CD4-positive, alpha-beta T cell (primary cell): ENCODE measurements around the gene TBC1D14. TPM values are rescaled to one million over a fixed set of nuclear protein-coding genes. Genes with fewer than 3 reads are reported as not detected.

Source experiments
- ATAC-seq: fragments of 200-7000 bp; cut with Tn5 transposase; one replicate; pipeline ENCODE4 v1.10.0; 2022; ENCODE audit warnings: mild to moderate bottlenecking; ENCODE audit not compliant: poor library complexity
- CTCF ChIA-PET: fragments of 350-600 bp; sonication (Branson Sonifier 250); formaldehyde crosslinking; loops from one replicate; lab custom pipeline; 2021; ENCODE audit warnings: antibody characterized with exemption, inconsistent platforms; lab: Charles Lee
- POLR2A ChIA-PET: fragments of 350-600 bp; sonication (Branson Sonifier 250); formaldehyde crosslinking; loops from one replicate; lab custom pipeline; 2021; ENCODE audit warnings: antibody characterized with exemption, inconsistent platforms; lab: Charles Lee
- DNase-seq, 14 experiments: peaks; one replicate each; pipeline ENCODE4 v3.0.0-alpha.2; 2013 to 2020; ENCODE audit warnings: mixed read lengths in 2 of 14
- H3K27ac ChIP-seq, 2 donors: one replicate each; pipeline versions ENCODE4 v1.5.1 to v1.7.0; 2013; ENCODE audit warnings: low read length in 2 of 2, low read depth in 1 of 2, mild to moderate bottlenecking in 1 of 2
- H3K27me3 ChIP-seq, 2 experiments: 1 replicate in 1 of 2; 2 replicates in 1 of 2; pipeline versions ENCODE4 v1.6.1 to v1.7.0; 2013; ENCODE audit warnings: low read length in 2 of 2, control low read depth in 1 of 2, mild to moderate bottlenecking in 1 of 2, moderate library complexity in 1 of 2; ENCODE audit not compliant: insufficient read depth in 2 of 2, control insufficient read depth in 1 of 2
- H3K36me3 ChIP-seq: one replicate; pipeline ENCODE4 v1.6.1; 2013; ENCODE audit warnings: low read length, control low read depth; ENCODE audit not compliant: insufficient read depth
- H3K4me1 ChIP-seq: one replicate; pipeline ENCODE4 v1.6.1; 2013; ENCODE audit warnings: low read length, control low read depth; ENCODE audit not compliant: insufficient read depth
- H3K4me3 ChIP-seq: one replicate; pipeline ENCODE4 v1.5.1; 2013; ENCODE audit warnings: mild to moderate bottlenecking, low read length, moderate library complexity
- H3K9me3 ChIP-seq, 2 experiments: 1 replicate in 1 of 2; 2 replicates in 1 of 2; pipeline versions ENCODE4 v1.6.1 to v1.7.0; 2013; ENCODE audit warnings: low read length in 2 of 2, mild to moderate bottlenecking in 2 of 2, control low read depth in 1 of 2, moderate library complexity in 1 of 2; ENCODE audit not compliant: control insufficient read depth in 1 of 2, insufficient read depth in 1 of 2
- H3K27ac Mint-ChIP-seq: one replicate; pipeline ENCODE4 v1.8.0; 2020; ENCODE audit warnings: mixed read lengths
- H3K27me3 Mint-ChIP-seq: one replicate; pipeline ENCODE4 v1.8.0; 2021; ENCODE audit warnings: mixed read lengths
- H3K36me3 Mint-ChIP-seq: one replicate; pipeline ENCODE4 v1.8.0; 2021; ENCODE audit warnings: low read depth, mixed read lengths
- H3K4me1 Mint-ChIP-seq: one replicate; pipeline ENCODE4 v1.8.0; 2021; ENCODE audit warnings: low read depth, mixed read lengths
- H3K4me3 Mint-ChIP-seq: one replicate; pipeline ENCODE4 v1.8.0; 2020; ENCODE audit warnings: mild to moderate bottlenecking, mixed read lengths
- H3K9me3 Mint-ChIP-seq: one replicate; pipeline ENCODE4 v1.8.0; 2020; ENCODE audit warnings: mixed read lengths
- CTCF ChIP-seq: fragments of 200-600 bp; IDR thresholded peaks from one replicate; pipeline ENCODE4 v1.8.0; 2022; ENCODE audit warnings: antibody characterized with exemption, mild to moderate bottlenecking
- intact Hi-C, 2 experiments: fragments of 100-400 bp; cut with DNase I in 1 of 2; cut with micrococcal nuclease in 1 of 2; formaldehyde crosslinking; loops; one replicate each; pipeline versions ENCODE4 v1.15.1 to v1.9.0; 2023 to 2025; cut with DNase I, micrococcal nuclease
- total RNA-seq, 174 experiments: library from RNA in 2 of 174; stranded (reverse) in 2 of 174; gene quantifications; one replicate each; pipeline ENCODE4 v1.2.3 and lab custom pipeline; 2021 to 2026

Gene TBC1D14
- total RNA-seq, 2 experiments from 2014 or later = 31.2 to 34.1 TPM

DNA sequence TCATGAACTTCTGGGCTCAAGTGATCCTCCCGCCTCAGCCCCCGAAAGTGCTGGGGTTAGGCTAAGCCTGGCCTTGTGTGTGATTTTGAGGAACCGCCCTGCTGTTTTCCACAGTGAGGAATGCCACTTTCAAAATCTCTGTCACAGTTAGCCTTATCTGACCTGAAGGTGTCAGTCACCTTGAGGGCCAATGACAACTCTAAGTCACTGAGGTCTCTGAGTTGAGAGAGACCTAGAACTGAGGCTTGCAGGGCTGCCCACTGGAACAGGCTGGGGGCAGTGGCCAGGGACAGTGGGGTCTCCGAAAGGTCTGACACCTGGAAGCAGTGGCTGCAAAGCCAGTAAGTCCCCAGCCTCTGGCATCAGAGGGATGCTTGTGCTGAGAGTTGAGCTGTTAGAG, 139.7 kb downstream of the TBC1D14 start:
- peaks cover 56% of the 10 kb centered on the region for H3K36me3 ChIP-seq
- no peak for TF ChIP-seq CTCF
- CTCF ChIA-PET = no interaction called here
- no peaks in the 10 kb centered on the region for H3K9me3 ChIP-seq
- H3K36me3 Mint-ChIP-seq = peaks cover 55% of the 10 kb centered on the region
- no peaks in the 10 kb centered on the region for H3K27me3 ChIP-seq
- DNase-seq = no peak
- H3K4me3 Mint-ChIP-seq = no peak overlapping the region
- H3K27ac ChIP-seq = no peak overlapping the region
- no peak overlapping the region for H3K4me3 ChIP-seq
- POLR2A ChIA-PET = interaction anchor here (0.5 to 0.8 kb wide), 2 partner anchors 331 to 375 kb away, joined by 3 read pairs; a partner anchor contains a TSS
- no peak for ATAC-seq
- H3K4me1 ChIP-seq = peaks cover 88% of the 10 kb centered on the region
- no peak overlapping the region for H3K27ac Mint-ChIP-seq
- no peaks in the 10 kb centered on the region for H3K27me3 Mint-ChIP-seq
- intact Hi-C loops = no loop called here
- peaks cover 69% of the 10 kb centered on the region for H3K4me1 Mint-ChIP-seq
- no peaks in the 10 kb centered on the region for H3K9me3 Mint-ChIP-seq

DNA sequence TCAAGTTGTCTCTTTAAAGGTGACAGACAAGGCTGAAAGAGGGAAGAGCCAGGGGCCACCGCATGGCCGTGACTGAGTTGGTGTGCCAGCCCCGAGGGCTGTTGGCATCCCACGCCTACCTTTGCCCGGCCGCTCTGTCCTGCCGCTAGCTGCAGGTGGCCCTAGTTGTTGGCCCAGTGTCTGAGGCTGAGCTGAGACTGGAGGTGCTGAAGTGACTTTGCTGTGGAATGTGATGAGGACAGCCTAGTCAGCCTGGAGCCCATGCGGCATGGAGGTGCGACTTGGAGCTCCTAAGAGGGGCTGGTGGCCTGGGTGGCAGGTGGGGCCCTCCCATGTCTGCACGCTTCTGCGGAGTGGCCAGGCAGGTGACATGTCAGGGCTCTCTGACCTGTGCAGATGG, 140.1 kb downstream of the TBC1D14 start:
- DNase-seq = no peak
- H3K4me1 Mint-ChIP-seq = peaks cover 68% of the 10 kb centered on the region
- H3K27ac Mint-ChIP-seq = no peak overlapping the region
- peaks cover 58% of the 10 kb centered on the region for H3K36me3 Mint-ChIP-seq
- no peak overlapping the region for H3K4me3 ChIP-seq
- peaks cover 83% of the 10 kb centered on the region for H3K4me1 ChIP-seq
- H3K9me3 Mint-ChIP-seq = no peaks in the 10 kb centered on the region
- ChIA-PET CTCF (no interaction called here), POLR2A (interaction anchor here (0.7 to 0.8 kb wide), 2 partner anchors 17 to 376 kb away, joined by 3 to 4 read pairs; a partner anchor contains a TSS)
- no peak overlapping the region for H3K4me3 Mint-ChIP-seq
- no peaks in the 10 kb centered on the region for H3K27me3 ChIP-seq
- no peak for TF ChIP-seq CTCF
- no peak overlapping the region for H3K27ac ChIP-seq
- no peaks in the 10 kb centered on the region for H3K9me3 ChIP-seq
- ATAC-seq = no peak
- H3K36me3 ChIP-seq = peaks cover 61% of the 10 kb centered on the region
- intact Hi-C loops = no loop called here
- no peaks in the 10 kb centered on the region for H3K27me3 Mint-ChIP-seq

DNA sequence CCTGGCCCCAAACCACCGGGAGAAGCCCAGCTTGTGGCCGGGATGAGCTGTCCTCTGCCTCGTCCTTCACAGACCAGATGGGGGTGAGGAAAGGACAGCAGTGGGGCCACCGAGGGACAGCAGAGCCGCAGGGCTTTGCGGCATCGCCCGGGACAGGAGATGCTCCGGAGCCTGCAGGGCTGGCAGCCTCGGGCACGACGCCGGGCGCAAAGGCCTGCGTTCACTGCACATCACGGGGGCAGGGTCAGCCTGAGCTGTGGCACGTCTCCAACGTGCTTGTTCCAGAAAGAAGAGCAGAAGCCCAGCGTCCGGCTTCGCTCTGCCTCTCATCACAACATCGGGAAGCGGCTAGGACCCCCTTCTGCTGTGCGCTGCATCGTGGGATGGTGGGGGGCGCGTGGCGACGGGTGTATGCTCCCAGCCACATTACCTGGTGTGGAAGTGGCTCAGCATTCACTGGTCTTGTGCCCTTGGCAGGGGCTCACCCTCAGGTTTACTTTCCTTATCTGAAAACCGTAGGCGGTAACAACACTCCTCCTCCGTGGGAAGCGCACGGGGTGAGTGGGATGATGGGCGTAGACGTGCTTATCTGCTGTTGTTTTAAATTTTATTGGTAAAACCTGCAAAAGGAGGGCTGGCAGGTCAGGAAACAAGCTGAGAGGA, 141.0 kb downstream of the TBC1D14 start:
- ChIA-PET POLR2A (interaction anchor here (0.7 to 1.0 kb wide), 2 partner anchors 16 to 17 kb away, joined by 3 to 4 read pairs; partner anchors contain the start of gene GRPEL1), CTCF (no interaction called here)
- H3K27me3 ChIP-seq = no peaks in the 10 kb centered on the region
- H3K36me3 ChIP-seq = peaks cover 67% of the 10 kb centered on the region
- Mint-ChIP-seq H3K36me3 (peaks cover 58% of the 10 kb centered on the region), H3K4me3 (no peak overlapping the region), H3K27ac (no peak overlapping the region), H3K9me3 (no peaks in the 10 kb centered on the region), H3K4me1 (peaks cover 59% of the 10 kb centered on the region), H3K27me3 (no peaks in the 10 kb centered on the region)
- no peak for DNase-seq
- H3K4me3 ChIP-seq = no peak overlapping the region
- no peak overlapping the region for H3K27ac ChIP-seq
- no peak for ATAC-seq
- no peaks in the 10 kb centered on the region for H3K9me3 ChIP-seq
- H3K4me1 ChIP-seq = peaks cover 74% of the 10 kb centered on the region
- TF ChIP-seq CTCF = no peak
- intact Hi-C loops = no loop called here
